ENCODE results near the gene FYCO1.
A peak's percentile ranks its signal among the peaks of the same experiment; 100 is the strongest.

FYCO1 gene

GRCh38 chr3:45917146-45917898 lies 78.3 kb downstream of the FYCO1 start:
- Mint-ChIP-seq H3K4me1 (ENCODE audit: low read depth) (peaks cover 43% of the 10 kb centered on the region), H3K36me3 (ENCODE audit: low read depth) (peaks cover 36% of the 10 kb centered on the region), H3K4me3 (no peak overlapping the region), H3K27me3 (peaks cover 18% of the 10 kb centered on the region), H3K27ac (no peak overlapping the region), H3K9me3 (no peaks in the 10 kb centered on the region)

- Mint-ChIP-seq H3K4me3 (peak overlapping the region; percentile 50), H3K36me3 (ENCODE audit: low read depth) (peaks cover 30% of the 10 kb centered on the region), H3K4me1 (ENCODE audit: low read depth) (peaks cover 36% of the 10 kb centered on the region), H3K9me3 (no peaks in the 10 kb centered on the region), H3K27me3 (peaks cover 30% of the 10 kb centered on the region), H3K27ac (peak overlapping the region; percentile 71)
Observed at GRCh38 chr3:45915518-45916231, 79.9 kb downstream of the FYCO1 start.

GRCh38 chr3:45915059-45915439 lies 80.6 kb downstream of the FYCO1 start:
- Mint-ChIP-seq H3K27me3 (peaks cover 37% of the 10 kb centered on the region), H3K4me3 (peak overlapping the region; percentile 50), H3K27ac (peak overlapping the region; percentile 71), H3K4me1 (ENCODE audit: low read depth) (peaks cover 40% of the 10 kb centered on the region), H3K9me3 (no peaks in the 10 kb centered on the region), H3K36me3 (ENCODE audit: low read depth) (peaks cover 25% of the 10 kb centered on the region)

GRCh38 chr3:45914362-45915058 lies 81.1 kb downstream of the FYCO1 start:
- Mint-ChIP-seq H3K27ac (no peak overlapping the region), H3K4me1 (ENCODE audit: low read depth) (peaks cover 40% of the 10 kb centered on the region), H3K27me3 (peaks cover 38% of the 10 kb centered on the region), H3K9me3 (no peaks in the 10 kb centered on the region), H3K4me3 (no peak overlapping the region), H3K36me3 (ENCODE audit: low read depth) (peaks cover 25% of the 10 kb centered on the region)

GRCh38 chr3:45912435-45912834 lies 83.2 kb downstream of the FYCO1 start:
- no peak overlapping the region for H3K27ac Mint-ChIP-seq
- no peak overlapping the region for H3K4me3 Mint-ChIP-seq
- no peaks in the 10 kb centered on the region for H3K9me3 Mint-ChIP-seq
- peaks cover 12% of the 10 kb centered on the region for H3K36me3 Mint-ChIP-seq (ENCODE audit: low read depth)
- H3K4me1 Mint-ChIP-seq (ENCODE audit: low read depth), result peaks cover 45% of the 10 kb centered on the region
- H3K27me3 Mint-ChIP-seq, result peaks cover 49% of the 10 kb centered on the region

GRCh38 chr3:45911511-45912226 lies 84.0 kb downstream of the FYCO1 start:
- peaks cover 52% of the 10 kb centered on the region for H3K27me3 Mint-ChIP-seq
- H3K36me3 Mint-ChIP-seq (ENCODE audit: low read depth), result peaks cover 7% of the 10 kb centered on the region
- H3K4me3 Mint-ChIP-seq, result no peak overlapping the region
- no peak overlapping the region for H3K27ac Mint-ChIP-seq
- H3K9me3 Mint-ChIP-seq, result no peaks in the 10 kb centered on the region
- H3K4me1 Mint-ChIP-seq (ENCODE audit: low read depth), result peaks cover 44% of the 10 kb centered on the region

GRCh38 chr3:45910892-45911291 lies 84.7 kb downstream of the FYCO1 start:
- Mint-ChIP-seq H3K27ac (no peak overlapping the region), H3K9me3 (no peaks in the 10 kb centered on the region), H3K36me3 (ENCODE audit: low read depth) (peaks cover 8% of the 10 kb centered on the region), H3K4me1 (ENCODE audit: low read depth) (peaks cover 36% of the 10 kb centered on the region), H3K4me3 (no peak overlapping the region), H3K27me3 (peaks cover 54% of the 10 kb centered on the region)

- no peak overlapping the region for H3K4me3 Mint-ChIP-seq
- H3K9me3 Mint-ChIP-seq, result no peaks in the 10 kb centered on the region
- peaks cover 30% of the 10 kb centered on the region for H3K4me1 Mint-ChIP-seq (ENCODE audit: low read depth)
- no peak overlapping the region for H3K27ac Mint-ChIP-seq
- peaks cover 8% of the 10 kb centered on the region for H3K36me3 Mint-ChIP-seq (ENCODE audit: low read depth)
- H3K27me3 Mint-ChIP-seq, result peaks cover 51% of the 10 kb centered on the region
Observed at GRCh38 chr3:45909542-45909941, 86.1 kb downstream of the FYCO1 start.

GRCh38 chr3:45908761-45909160 lies 86.9 kb downstream of the FYCO1 start:
- H3K27ac Mint-ChIP-seq, result no peak overlapping the region
- peaks cover 30% of the 10 kb centered on the region for H3K4me1 Mint-ChIP-seq (ENCODE audit: low read depth)
- no peaks in the 10 kb centered on the region for H3K9me3 Mint-ChIP-seq
- peaks cover 47% of the 10 kb centered on the region for H3K27me3 Mint-ChIP-seq
- no peak overlapping the region for H3K4me3 Mint-ChIP-seq
- peaks cover 8% of the 10 kb centered on the region for H3K36me3 Mint-ChIP-seq (ENCODE audit: low read depth)

GRCh38 chr3:45907769-45908705 lies 87.6 kb downstream of the FYCO1 start:
- no peaks in the 10 kb centered on the region for H3K9me3 Mint-ChIP-seq
- peaks cover 40% of the 10 kb centered on the region for H3K27me3 Mint-ChIP-seq
- H3K4me1 Mint-ChIP-seq (ENCODE audit: low read depth), result peaks cover 30% of the 10 kb centered on the region
- no peak overlapping the region for H3K27ac Mint-ChIP-seq
- H3K4me3 Mint-ChIP-seq, result no peak overlapping the region
- peaks cover 8% of the 10 kb centered on the region for H3K36me3 Mint-ChIP-seq (ENCODE audit: low read depth)

GRCh38 chr3:45906681-45907407 lies 88.8 kb downstream of the FYCO1 start:
- Mint-ChIP-seq H3K27ac (no peak overlapping the region), H3K4me3 (no peak overlapping the region), H3K27me3 (peaks cover 31% of the 10 kb centered on the region), H3K4me1 (ENCODE audit: low read depth) (peaks cover 30% of the 10 kb centered on the region), H3K9me3 (no peaks in the 10 kb centered on the region), H3K36me3 (ENCODE audit: low read depth) (peaks cover 5% of the 10 kb centered on the region)

- H3K4me1 Mint-ChIP-seq (ENCODE audit: low read depth), result peaks cover 30% of the 10 kb centered on the region
- peaks cover 24% of the 10 kb centered on the region for H3K27me3 Mint-ChIP-seq
- H3K27ac Mint-ChIP-seq, result no peak overlapping the region
- H3K4me3 Mint-ChIP-seq, result no peak overlapping the region
- peaks cover 4% of the 10 kb centered on the region for H3K36me3 Mint-ChIP-seq (ENCODE audit: low read depth)
- H3K9me3 Mint-ChIP-seq, result no peaks in the 10 kb centered on the region
Observed at GRCh38 chr3:45905755-45906154, 89.9 kb downstream of the FYCO1 start.

GRCh38 chr3:45904931-45905330 lies 90.7 kb downstream of the FYCO1 start:
- H3K4me1 Mint-ChIP-seq (ENCODE audit: low read depth), result peaks cover 26% of the 10 kb centered on the region

More at GRCh38 chr3:45904931-45905330, 90.7 kb downstream of the FYCO1 start:
- Mint-ChIP-seq H3K9me3 (no peaks in the 10 kb centered on the region), H3K4me3 (no peak overlapping the region), H3K27me3 (peaks cover 16% of the 10 kb centered on the region), H3K27ac (no peak overlapping the region), H3K36me3 (ENCODE audit: low read depth) (peaks cover 4% of the 10 kb centered on the region)

Measured in stimulated activated naive CD8-positive, alpha-beta T cell treated with anti-CD3 and anti-CD28 coated beads, Interleukin-15, Interleukin-2, amounts not matched to agents 100 ng/mL and 50 ng/mL, for 24 hours (primary cell).